T47D (cell line): Measurements from ENCODE around the gene SLC10A2.

Source experiments
- DNase-seq, 2 experiments: peaks; one replicate each; pipeline versions ENCODE4 v3.0.0 to v3.0.0-alpha.2; 2011 to 2012; ENCODE audit warnings: low read depth in 1 of 2, low spot score in 1 of 2
- JUND ChIP-seq: IDR thresholded peaks from 2 replicates; pipeline ENCODE4 v1.6.1; 2012; ENCODE audit warnings: low read depth
- in situ Hi-C: cut with HindIII; loops from 2 replicates; pipeline ENCODE4 v1.10.0; 2016; ENCODE audit warnings: low sequenced_read_pairs, low pct_unique_long_range_greater_than_20kb

Gene SLC10A2

DNA sequence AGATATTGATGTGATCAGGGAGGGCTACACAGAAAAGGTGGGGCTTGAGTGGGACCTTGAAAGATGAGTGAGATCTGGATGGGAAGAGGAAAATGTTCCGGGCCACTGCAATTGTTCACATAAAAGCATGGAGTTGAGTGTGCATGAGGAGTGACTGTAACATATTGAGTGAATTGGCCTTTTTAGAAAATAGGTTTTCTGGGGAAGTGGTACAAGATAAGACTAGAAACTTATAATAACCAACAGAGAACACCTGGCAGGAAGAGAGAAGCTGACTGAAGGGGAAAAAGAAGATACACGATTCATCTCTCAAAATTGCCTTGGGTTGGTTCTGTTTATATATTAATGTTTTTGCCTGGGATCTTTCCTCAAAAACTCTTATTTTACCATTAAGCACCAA is 32.2 kb downstream of the SLC10A2 start:
- DNase-seq: no peak
- no peak for TF ChIP-seq JUND
- in situ Hi-C loops: no loop called here

DNA sequence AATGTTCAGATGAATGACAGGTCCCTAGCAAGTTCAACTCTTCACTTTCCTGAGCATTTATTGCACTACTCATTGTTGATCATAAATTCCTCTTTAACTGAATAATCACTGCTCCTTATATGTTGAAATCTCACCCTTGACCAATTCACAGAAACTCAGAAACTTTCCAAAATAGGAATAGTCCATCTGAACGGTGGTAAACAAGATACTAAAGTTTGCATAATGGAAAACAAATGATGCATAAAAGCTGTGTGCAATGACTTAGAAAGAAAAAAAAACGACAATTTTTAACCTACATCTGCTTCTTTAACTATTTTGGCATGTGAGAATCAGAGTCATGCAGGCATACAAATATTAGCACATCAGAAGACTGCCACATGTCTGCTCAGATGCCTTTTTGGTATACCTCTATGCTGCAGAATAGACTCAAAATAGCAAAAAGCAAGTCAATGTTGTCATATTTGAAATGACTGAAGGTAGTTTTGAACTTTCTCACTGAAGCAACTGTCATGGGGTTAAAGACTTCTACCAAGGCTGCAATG is 34.8 kb downstream of the SLC10A2 start:
- in situ Hi-C loops: no loop called here
- no peak for DNase-seq
- TF ChIP-seq JUND: no peak

DNA sequence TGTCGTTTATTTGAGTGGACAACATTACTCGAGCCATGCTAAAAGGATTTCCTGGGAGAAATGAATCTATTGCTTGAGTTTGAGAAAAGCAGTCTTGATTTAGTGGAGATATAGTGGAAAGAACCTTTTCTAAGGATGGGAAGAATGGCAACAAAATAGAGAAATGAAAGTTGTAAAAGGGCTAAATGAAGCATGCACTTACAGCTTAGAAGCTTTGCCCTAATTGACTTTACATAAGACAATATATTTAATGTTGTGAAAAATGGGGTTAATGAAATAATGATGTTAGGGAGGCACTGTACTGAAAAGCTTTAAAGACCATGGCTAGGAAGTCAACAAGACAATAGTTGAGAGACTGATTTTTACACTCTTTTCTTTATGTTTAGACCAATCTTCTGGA is 35.4 kb downstream of the SLC10A2 start:
- TF ChIP-seq JUND: no peak
- DNase-seq: no peak
- in situ Hi-C loops: no loop called here

DNA sequence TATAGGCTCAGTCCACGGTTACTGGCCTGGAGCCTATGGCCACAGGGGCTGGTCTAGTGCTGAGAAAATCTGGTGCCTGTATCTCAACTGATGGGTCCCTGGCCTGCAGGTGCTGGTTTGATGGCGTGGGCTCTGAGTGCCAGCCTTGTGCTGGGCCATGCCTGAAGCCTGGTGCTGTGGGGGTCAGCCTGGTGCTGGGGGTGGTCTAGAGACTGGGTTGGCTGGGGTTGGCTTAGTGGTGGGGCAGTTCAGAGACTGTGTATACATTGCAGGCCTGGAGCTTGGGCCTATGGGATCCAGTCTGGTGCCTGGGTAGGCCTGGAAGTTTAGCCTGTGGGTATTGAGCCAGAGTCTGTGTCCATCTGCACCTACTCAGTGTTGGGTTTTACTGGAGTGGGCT is 36.4 kb downstream of the SLC10A2 start:
- in situ Hi-C loops: no loop called here
- no peak for DNase-seq
- no peak for TF ChIP-seq JUND

DNA sequence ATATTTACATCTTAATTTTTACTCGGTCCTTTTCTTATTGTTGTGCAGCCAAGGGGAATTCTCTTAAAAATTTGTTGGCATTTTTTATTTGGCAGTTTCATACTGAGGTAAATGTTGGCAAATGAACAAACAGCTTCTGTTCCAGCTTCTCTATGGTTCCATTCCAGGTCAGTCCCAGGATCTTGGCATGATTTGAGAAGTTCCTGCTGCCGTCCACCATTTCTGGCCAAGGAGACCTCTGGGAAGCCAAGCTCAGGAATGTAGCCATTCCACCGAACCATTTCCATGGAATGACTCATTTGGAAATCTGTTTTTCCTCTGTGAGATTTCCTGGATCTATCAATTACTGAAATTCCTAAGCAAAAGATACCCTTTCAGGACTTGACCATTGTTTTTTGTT is 43.9 kb downstream of the SLC10A2 start:
- TF ChIP-seq JUND: no peak
- no peak for DNase-seq
- in situ Hi-C loops: no loop called here

DNA sequence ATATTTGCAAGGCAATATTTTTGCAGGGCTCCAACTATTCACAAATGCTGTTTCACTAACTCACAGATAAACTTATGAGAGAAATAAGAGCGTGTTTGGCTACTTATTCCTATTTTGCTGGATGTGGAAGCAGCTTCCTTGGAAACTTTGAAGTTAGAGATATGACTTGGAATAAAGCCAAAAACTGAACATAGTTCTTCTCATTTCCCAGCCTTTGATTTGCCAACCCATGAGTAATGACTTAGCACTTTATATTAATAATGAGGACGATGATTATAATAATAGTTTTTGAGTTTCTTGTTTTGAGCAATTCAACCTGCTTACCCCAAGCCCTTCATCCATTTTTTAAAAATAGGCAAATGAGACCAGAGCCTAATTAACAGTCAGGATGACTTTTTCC is 47.7 kb downstream of the SLC10A2 start:
- in situ Hi-C loops: no loop called here
- TF ChIP-seq JUND: no peak
- no peak for DNase-seq

DNA sequence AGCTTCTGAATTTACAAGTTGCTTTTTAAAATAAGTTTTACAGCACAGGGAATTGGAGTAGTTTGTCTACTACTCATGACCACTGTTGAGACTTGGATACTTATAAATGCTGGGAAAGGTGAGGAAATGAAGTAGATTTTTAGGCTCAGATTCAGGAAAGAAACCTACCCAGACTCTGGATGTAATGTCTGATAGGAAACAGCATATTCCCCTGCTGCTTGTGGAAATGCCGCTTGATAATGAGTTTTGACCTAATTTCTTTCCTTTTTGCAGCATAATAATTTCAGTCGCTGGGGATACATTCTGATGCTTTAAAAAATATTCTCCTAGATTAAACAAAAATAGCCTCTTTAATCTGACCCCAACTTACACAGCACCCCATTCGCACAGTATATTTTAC is 53.6 kb downstream of the SLC10A2 start:
- in situ Hi-C loops: no loop called here
- no peak for TF ChIP-seq JUND
- no peak for DNase-seq

DNA sequence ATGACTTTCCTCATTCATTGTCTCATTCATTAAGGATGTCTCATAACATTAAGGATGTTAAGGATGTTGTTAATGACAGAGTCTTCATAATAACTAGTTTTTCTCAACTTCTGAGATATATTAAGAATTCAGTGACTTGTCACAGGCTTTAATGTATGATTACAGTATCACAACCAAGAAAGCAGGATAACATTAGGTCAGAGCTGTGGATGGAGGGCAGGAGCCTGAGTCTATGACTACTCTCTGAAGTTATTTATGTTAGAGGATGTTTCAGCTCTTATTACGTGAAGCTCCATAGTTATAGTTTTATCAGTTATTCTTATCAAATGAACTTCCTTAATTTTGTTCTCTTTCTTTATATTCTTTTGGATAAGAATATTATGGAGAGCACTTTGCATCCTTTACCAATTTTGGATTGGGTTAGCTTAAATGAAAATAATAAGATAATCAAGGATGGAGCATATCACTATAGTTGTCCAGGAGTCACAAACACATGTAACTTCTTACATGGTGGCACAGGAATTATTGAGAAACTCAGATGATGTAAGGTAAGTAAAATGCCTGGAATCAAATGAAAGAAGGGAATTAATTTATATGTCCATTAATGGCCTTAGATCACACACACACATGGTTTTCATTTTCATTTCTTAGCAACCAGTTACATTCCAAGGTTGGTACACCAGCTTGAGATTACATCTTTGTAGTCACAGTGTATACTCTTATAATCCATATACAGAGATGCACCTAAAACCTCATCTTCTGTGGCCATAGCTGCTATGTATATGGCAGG is 57.0 kb downstream of the SLC10A2 start:
- in situ Hi-C loops: no loop called here
- DNase-seq: no peak
- no peak for TF ChIP-seq JUND

DNA sequence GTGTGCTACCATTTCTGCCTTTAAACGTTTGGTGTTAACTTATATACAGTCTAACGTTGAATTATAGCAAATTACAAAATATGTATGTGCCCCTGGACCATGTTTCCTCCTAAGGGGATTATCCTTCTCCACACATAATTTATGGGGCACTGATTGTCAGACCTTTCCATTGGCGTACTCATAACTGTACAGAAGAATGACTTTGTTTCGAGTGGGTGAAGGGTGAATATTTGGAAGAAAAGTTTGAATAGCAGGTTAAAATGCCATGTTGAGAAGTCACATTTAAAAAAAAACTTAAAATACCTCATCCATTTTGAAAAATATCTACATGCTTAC is 58.8 kb downstream of the SLC10A2 start:
- no peak for TF ChIP-seq JUND
- no peak for DNase-seq
- in situ Hi-C loops: no loop called here

DNA sequence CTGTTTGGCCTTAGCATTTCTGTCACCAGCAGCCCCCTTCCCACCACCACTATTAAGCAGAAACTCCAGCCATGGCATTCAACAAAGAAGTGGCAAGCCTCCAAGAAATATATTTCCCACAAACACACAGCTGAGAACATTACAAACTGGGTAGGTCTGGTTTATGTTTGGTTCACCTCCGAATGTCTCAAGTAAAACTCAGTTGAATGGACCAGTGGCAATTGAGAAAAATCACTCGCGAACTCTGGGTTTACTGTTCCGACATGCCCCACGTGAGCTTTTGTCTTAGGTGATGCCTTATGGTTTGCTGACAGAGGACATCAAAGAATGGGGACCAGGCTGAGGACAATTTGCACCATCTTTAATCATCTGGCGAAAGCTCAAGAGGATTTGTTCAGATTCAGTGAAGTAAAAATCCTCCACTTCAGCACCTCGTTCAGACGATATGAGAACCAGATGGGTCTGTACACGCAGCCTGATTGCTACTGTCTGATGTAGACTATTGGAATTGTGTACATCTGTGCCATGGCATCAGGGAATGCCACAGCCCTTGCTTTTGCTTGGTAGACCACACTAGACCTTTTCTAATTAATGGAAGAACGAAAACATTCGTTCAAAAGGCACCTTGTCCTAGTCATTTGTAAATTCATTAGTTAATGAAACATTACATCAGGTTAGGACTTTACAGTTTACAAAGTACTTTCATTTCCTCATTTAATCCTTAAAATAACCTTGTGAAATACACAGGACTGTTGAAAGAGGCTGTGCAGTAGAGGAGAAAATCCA is 59.4 kb downstream of the SLC10A2 start:
- DNase-seq: no peak
- TF ChIP-seq JUND: no peak
- in situ Hi-C loops: no loop called here

DNA sequence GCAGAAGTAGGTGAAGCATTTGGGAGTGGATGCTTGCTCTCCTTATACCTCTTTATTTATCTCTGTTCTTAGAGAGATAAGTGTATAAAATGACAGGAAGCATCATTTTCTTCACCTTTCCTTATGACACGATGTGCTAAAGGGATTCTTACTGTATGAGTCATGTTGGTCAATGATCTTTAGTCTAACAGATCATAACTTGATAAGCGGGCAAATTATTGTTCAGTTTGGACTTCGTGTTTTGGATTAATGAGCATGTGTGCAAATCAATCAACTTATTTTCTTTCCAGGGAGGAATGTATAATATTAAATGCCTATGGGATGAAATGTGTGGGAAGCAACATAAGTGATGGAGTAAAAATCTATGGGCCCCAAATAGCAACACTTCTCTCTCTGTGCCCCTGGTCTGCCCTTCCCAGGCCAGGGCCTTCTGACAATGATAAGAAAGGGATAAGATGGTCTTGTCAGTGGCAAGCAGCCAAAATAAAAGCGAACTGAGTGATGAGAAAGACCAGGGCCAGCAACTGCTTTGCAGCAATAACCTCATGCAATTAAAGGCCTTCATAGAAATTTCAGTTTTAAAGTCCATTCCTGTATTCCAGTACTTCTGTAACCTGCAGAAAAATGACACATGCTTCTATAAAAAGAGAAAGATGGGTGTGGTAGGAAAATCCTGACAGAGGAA is 61.4 kb downstream of the SLC10A2 start:
- no peak for TF ChIP-seq JUND
- in situ Hi-C loops: no loop called here

DNA sequence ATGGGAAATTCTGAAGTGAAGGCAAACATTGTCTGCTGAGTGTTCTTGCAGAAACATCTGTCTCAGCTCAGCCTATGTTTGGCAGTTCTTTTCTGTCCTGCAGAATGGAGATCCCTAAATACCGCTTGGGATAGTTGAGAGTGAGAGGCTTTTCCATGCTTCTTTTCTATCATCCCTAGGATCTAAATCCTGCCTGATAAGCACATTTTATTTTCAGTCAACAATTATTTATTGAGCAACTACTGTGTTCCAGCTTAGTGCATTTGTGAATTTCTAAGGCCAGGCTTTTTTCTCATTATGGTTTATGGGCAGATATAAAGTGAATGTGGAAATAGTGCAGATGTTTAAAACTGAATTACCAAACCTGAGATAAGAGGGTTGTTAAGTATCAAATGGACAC is 62.6 kb downstream of the SLC10A2 start:
- no peak for DNase-seq
- TF ChIP-seq JUND: no peak
- in situ Hi-C loops: no loop called here

More for the DNA sequence above, 61.4 kb downstream of the SLC10A2 start:
- no peak for DNase-seq

DNA sequence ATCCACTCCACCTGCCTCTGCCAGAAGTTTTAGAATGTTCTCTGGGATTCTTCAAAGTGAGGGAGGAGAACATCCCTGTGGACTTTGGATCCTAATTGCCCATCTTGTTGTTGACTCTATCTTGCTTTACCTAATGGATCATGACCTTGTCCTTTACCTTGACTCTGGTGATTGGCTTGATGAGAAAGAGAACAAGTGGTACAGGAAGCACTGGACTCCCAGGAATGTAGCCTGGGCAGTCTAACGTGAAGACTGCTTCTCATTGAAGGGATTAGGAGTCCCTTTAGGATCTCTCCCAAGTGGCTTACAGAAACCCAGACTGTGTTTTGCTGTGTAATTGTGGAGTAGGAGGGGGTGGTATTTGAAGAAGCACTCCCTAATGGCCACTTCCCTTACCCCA is 63.9 kb downstream of the SLC10A2 start:
- in situ Hi-C loops: no loop called here
- no peak for TF ChIP-seq JUND

More for the DNA sequence above, 63.9 kb downstream of the SLC10A2 start:
- peak; percentile 23 to 85 for DNase-seq
